HEK293 (cell line): Measurements from ENCODE around the gene GPR137C.

ENCODE experiments used
- CTCF ChIA-PET: fragments of 350-600 bp; formaldehyde crosslinking; extraction: SDS; loops from one replicate; lab custom pipeline; 2021; ENCODE audit warnings: antibody characterized with exemption; lab: Yijun Ruan, JAX
- POLR2A ChIA-PET: fragments of 300-600 bp; formaldehyde crosslinking; extraction: SDS; loops from one replicate; lab custom pipeline; 2020; ENCODE audit warnings: antibody characterized with exemption, inconsistent platforms; lab: Yijun Ruan, JAX
- H3K27ac ChIP-seq: fragments of 200-500 bp; sonication (Bioruptor generic); 2 replicates; pipeline ENCODE4 v1.5.1; 2014; ENCODE audit warnings: low read depth, low read length, control low read depth, inconsistent platforms; ENCODE audit errors: extremely low read depth
- H3K36me3 ChIP-seq, 2 experiments: fragments of 200-500 bp in 1 of 2; sonication (Bioruptor generic) in 1 of 2; 1 replicate in 1 of 2; 2 replicates in 1 of 2; pipeline ENCODE4 v1.5.1; 2014 to 2017; ENCODE audit warnings: inconsistent platforms in 2 of 2, low read length in 2 of 2; ENCODE audit not compliant: control insufficient read depth in 2 of 2, insufficient read depth in 1 of 2
- H3K4me1 ChIP-seq: fragments of 200-500 bp; sonication (Bioruptor generic); 2 replicates; pipeline ENCODE4 v1.5.1; 2014; ENCODE audit warnings: mild to moderate bottlenecking, low read length, inconsistent platforms; ENCODE audit not compliant: control insufficient read depth, insufficient read depth
- H3K4me3 ChIP-seq: 2 replicates; pipeline ENCODE4 v1.5.1; 2011; ENCODE audit warnings: low read depth, mild to moderate bottlenecking, control low read depth, low read length, moderate library complexity
- H3K9me3 ChIP-seq: fragments of 200-500 bp; sonication (Bioruptor generic); 2 replicates; pipeline ENCODE4 v1.5.1; 2014; ENCODE audit warnings: low read depth, low read length, inconsistent platforms; ENCODE audit not compliant: control insufficient read depth, insufficient read depth
- KLF1 ChIP-seq: fragments of 450-650 bp; formaldehyde crosslinking; IDR thresholded peaks from 2 replicates; pipeline ENCODE4 v1.5.1; 2016; ENCODE audit warnings: missing biosample characterization, missing genetic modification characterization
- MZF1 ChIP-seq: fragments of 450-650 bp; formaldehyde crosslinking; IDR thresholded peaks from 2 replicates; pipeline ENCODE4 v1.5.1; 2017; ENCODE audit warnings: missing biosample characterization, missing genetic modification characterization, borderline replicate concordance
- REPIN1 ChIP-seq: fragments of 450-650 bp; formaldehyde crosslinking; IDR thresholded peaks from 2 replicates; pipeline ENCODE4 v1.5.1; 2017; ENCODE audit warnings: missing biosample characterization, missing genetic modification characterization, low read depth
- SETDB1 ChIP-seq: IDR thresholded peaks from one replicate; pipeline ENCODE4 v1.6.1; 2017; ENCODE audit warnings: mild to moderate bottlenecking, low read length, moderate library complexity, mixed read lengths; ENCODE audit not compliant: insufficient read length
- ZFP37 ChIP-seq: fragments of 450-650 bp; formaldehyde crosslinking; IDR thresholded peaks from 2 replicates; pipeline ENCODE4 v1.5.1; 2016; ENCODE audit warnings: missing biosample characterization, missing genetic modification characterization
- ZNF211 ChIP-seq: fragments of 450-650 bp; formaldehyde crosslinking; IDR thresholded peaks from 2 replicates; pipeline ENCODE4 v1.5.1; 2016; ENCODE audit warnings: low read depth, missing biosample characterization, missing genetic modification characterization
- ZNF23 ChIP-seq: fragments of 450-650 bp; formaldehyde crosslinking; IDR thresholded peaks from 2 replicates; pipeline ENCODE4 v1.5.1; 2016; ENCODE audit warnings: missing biosample characterization, missing genetic modification characterization, borderline replicate concordance
- ZNF24 ChIP-seq: fragments of 450-650 bp; formaldehyde crosslinking; IDR thresholded peaks from 2 replicates; pipeline ENCODE4 v1.5.1; 2016; ENCODE audit warnings: missing biosample characterization, missing genetic modification characterization
- ZNF274 ChIP-seq, 2 experiments: fragments of 200-500 bp in 1 of 2; fragments of 450-650 bp in 1 of 2; sonication (Bioruptor generic) in 1 of 2; formaldehyde crosslinking in 1 of 2; IDR thresholded peaks; 2 replicates each; pipeline versions ENCODE4 v1.5.1 to v1.6.1; 2014 to 2016; ENCODE audit warnings: borderline replicate concordance in 1 of 2, inconsistent platforms in 1 of 2, low read length in 1 of 2, missing biosample characterization in 1 of 2, missing genetic modification characterization in 1 of 2
- ZNF473 ChIP-seq: fragments of 450-650 bp; formaldehyde crosslinking; IDR thresholded peaks from 2 replicates; pipeline ENCODE4 v1.5.1; 2017; ENCODE audit warnings: missing biosample characterization, missing genetic modification characterization
- ZNF621 ChIP-seq: fragments of 450-650 bp; formaldehyde crosslinking; IDR thresholded peaks from 2 replicates; pipeline ENCODE4 v1.5.1; 2017; ENCODE audit warnings: missing biosample characterization, missing genetic modification characterization
- ZNF658 ChIP-seq: fragments of 450-650 bp; formaldehyde crosslinking; IDR thresholded peaks from 2 replicates; pipeline ENCODE4; 2016; ENCODE audit warnings: missing biosample characterization, missing genetic modification characterization
- ZNF707 ChIP-seq: fragments of 450-650 bp; formaldehyde crosslinking; IDR thresholded peaks from 2 replicates; pipeline ENCODE4 v1.5.1; 2016; ENCODE audit warnings: missing biosample characterization, missing genetic modification characterization
- TF ChIP-seq, protein P1 (sequence below): fragments of 450-650 bp; formaldehyde crosslinking; IDR thresholded peaks from 2 replicates; pipeline ENCODE4 v1.5.1; 2016; ENCODE audit warnings: missing biosample characterization, missing genetic modification characterization
- TF ChIP-seq, protein P2 (sequence below): fragments of 450-650 bp; formaldehyde crosslinking; IDR thresholded peaks from 2 replicates; pipeline ENCODE4 v1.5.1; 2016; ENCODE audit warnings: missing biosample characterization, missing genetic modification characterization
- TF ChIP-seq, protein P3 (sequence below): fragments of 450-650 bp; formaldehyde crosslinking; IDR thresholded peaks from 2 replicates; pipeline ENCODE4 v1.5.1; 2016; ENCODE audit warnings: missing biosample characterization, missing genetic modification characterization

GPR137C gene

DNA sequence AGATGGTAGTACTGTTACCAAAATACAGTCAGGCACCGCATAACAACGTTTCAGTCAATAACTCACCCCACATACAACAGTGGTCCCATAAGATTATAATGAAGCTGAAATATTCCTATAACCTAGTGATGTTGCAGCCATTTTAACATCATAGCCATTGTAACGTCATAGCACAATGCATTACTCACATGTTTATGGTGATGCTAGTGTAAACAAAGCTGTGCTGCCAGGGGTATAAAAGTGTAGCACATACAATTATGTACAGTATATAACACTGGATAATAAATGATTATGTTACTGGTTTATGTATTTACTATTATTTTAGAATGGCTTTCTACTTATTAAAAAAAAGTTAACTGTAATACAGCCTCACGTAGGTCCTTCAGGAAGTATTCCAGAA lies 37.0 kb downstream of the GPR137C start (continued):
- TF ChIP-seq, protein P1, sequence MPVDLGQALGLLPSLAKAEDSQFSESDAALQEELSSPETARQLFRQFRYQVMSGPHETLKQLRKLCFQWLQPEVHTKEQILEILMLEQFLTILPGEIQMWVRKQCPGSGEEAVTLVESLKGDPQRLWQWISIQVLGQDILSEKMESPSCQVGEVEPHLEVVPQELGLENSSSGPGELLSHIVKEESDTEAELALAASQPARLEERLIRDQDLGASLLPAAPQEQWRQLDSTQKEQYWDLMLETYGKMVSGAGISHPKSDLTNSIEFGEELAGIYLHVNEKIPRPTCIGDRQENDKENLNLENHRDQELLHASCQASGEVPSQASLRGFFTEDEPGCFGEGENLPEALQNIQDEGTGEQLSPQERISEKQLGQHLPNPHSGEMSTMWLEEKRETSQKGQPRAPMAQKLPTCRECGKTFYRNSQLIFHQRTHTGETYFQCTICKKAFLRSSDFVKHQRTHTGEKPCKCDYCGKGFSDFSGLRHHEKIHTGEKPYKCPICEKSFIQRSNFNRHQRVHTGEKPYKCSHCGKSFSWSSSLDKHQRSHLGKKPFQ = no peak
- no peak for TF ChIP-seq ZFP37
- TF ChIP-seq, protein P2, sequence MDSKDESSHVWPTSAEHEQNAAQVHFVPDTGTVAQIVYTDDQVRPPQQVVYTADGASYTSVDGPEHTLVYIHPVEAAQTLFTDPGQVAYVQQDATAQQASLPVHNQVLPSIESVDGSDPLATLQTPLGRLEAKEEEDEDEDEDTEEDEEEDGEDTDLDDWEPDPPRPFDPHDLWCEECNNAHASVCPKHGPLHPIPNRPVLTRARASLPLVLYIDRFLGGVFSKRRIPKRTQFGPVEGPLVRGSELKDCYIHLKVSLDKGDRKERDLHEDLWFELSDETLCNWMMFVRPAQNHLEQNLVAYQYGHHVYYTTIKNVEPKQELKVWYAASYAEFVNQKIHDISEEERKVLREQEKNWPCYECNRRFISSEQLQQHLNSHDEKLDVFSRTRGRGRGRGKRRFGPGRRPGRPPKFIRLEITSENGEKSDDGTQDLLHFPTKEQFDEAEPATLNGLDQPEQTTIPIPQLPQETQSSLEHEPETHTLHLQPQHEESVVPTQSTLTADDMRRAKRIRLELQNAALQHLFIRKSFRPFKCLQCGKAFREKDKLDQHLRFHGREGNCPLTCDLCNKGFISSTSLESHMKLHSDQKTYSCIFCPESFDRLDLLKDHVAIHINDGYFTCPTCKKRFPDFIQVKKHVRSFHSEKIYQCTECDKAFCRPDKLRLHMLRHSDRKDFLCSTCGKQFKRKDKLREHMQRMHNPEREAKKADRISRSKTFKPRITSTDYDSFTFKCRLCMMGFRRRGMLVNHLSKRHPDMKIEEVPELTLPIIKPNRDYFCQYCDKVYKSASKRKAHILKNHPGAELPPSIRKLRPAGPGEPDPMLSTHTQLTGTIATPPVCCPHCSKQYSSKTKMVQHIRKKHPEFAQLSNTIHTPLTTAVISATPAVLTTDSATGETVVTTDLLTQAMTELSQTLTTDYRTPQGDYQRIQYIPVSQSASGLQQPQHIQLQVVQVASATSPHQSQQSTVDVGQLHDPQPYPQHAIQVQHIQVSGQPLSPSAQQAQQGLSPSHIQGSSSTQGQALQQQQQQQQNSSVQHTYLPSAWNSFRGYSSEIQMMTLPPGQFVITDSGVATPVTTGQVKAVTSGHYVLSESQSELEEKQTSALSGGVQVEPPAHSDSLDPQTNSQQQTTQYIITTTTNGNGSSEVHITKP (tag by site-specific recombination) = no peak
- no peak for TF ChIP-seq MZF1 (tag by site-specific recombination)
- TF ChIP-seq REPIN1 (tag by site-specific recombination) = no peak
- TF ChIP-seq, all 188 proteins: peak for 3

DNA sequence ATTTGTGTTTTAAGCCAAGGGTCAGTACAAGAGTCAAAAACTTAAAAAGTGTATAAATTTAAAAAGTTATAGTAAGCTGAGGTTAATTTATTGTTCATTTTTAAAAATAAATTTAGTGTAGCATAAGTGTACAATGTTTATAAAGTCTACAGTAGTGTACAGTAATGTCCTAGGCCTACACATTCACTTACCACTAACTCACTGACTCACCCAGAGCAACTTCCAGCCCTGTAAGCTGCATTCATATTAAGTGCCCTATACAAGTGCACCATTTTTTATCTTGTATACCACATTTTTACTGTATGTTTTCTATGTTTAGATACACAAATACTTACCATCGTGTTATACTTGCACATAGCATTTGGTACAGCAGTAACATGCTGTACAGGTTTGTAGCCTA lies 37.7 kb downstream of the GPR137C start:
- Histone ChIP-seq H3K4me1 (no peaks in the 10 kb centered on the region), H3K36me3 (no peaks in the 10 kb centered on the region), H3K27ac (no peak overlapping the region), H3K9me3 (no peaks in the 10 kb centered on the region), H3K4me3 (no peak overlapping the region)
- TF ChIP-seq ZNF658 (no peak), ZNF23 (tag by site-specific recombination) (no peak), ZNF211 (tag by site-specific recombination) (no peak), ZNF274 (IDR thresholded peaks at IDR 0.05; ENCODE audit: low read length) (no peak), ZNF274 (tag by site-specific recombination; IDR thresholded peaks at IDR 0.05; ENCODE audit: borderline replicate concordance) (no peak), ZNF621 (tag by site-specific recombination) (no peak), ZNF707 (no peak)
- ChIA-PET CTCF (interaction anchor here (0.6 kb wide), 1 partner anchor 11 kb away, joined by 3 read pairs; no protein-coding TSS in a partner anchor), POLR2A (no interaction called here)

DNA sequence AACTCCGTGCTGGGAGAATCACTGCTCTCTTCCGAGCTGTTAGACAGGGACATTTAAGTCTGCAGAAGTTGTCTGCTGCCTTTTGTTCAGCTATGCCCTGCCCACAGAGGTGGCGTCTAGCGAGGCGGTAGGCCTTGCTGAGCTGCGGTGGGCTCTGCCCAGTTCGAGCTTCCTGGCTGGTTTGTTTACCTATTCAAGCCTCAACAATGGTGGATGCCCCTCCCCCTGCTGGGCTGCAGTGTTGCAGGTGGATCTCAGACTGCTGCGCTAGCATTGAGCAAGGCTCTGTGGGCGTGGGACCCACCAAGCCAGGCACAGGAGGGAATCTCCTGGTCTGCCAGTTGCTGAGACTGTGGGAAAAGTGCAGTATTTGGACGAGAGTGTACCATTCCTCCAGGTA lies 43.7 kb downstream of the GPR137C start:
- no peaks in the 10 kb centered on the region for H3K36me3 ChIP-seq
- ChIA-PET CTCF (no interaction called here), POLR2A (no interaction called here)
- TF ChIP-seq ZNF473 (tag by site-specific recombination) (no peak), ZNF24 (tag by site-specific recombination) (no peak), KLF1 (tag by site-specific recombination) (no peak), SETDB1 (no peak)
- TF ChIP-seq, protein P3, sequence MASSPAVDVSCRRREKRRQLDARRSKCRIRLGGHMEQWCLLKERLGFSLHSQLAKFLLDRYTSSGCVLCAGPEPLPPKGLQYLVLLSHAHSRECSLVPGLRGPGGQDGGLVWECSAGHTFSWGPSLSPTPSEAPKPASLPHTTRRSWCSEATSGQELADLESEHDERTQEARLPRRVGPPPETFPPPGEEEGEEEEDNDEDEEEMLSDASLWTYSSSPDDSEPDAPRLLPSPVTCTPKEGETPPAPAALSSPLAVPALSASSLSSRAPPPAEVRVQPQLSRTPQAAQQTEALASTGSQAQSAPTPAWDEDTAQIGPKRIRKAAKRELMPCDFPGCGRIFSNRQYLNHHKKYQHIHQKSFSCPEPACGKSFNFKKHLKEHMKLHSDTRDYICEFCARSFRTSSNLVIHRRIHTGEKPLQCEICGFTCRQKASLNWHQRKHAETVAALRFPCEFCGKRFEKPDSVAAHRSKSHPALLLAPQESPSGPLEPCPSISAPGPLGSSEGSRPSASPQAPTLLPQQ (tag by site-specific recombination) = no peak
- H3K9me3 ChIP-seq = no peaks in the 10 kb centered on the region
- H3K4me1 ChIP-seq = no peaks in the 10 kb centered on the region
- no peak overlapping the region for H3K4me3 ChIP-seq
- no peak overlapping the region for H3K27ac ChIP-seq
